Raji (cell line): ENCODE results near the gene UPB1.

Source experiments
- POLR2A ChIP-seq: IDR thresholded peaks from 2 replicates; pipeline ENCODE4 v1.6.1; 2011; ENCODE audit warnings: low read depth, low read length, control low read depth; ENCODE audit not compliant: insufficient read depth

UPB1 gene

GRCh38 chr22:24467340-24467739 is 27.8 kb upstream of the UPB1 start:
- TF ChIP-seq POLR2A, result no peak

DNA sequence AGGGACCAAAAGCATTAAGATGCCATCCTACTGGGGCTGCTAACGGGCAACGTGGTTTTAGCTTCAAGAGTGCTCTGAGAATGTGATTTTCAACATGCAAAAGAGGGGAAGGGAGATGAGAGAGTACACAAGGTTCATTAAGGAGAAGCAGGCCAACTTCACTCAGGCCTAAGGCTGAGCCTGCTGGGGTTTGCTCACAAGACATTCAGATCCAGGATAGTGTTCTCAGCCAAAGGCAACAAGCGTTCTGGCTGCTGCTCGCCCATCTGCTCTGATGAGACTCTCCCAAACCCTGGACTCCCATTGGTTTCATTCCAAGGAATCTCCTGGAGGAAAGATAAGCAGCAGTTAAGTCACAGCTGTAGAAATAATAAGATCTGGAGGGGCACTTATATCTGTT is 23.6 kb upstream of the UPB1 start:
- TF ChIP-seq POLR2A, result no peak

DNA sequence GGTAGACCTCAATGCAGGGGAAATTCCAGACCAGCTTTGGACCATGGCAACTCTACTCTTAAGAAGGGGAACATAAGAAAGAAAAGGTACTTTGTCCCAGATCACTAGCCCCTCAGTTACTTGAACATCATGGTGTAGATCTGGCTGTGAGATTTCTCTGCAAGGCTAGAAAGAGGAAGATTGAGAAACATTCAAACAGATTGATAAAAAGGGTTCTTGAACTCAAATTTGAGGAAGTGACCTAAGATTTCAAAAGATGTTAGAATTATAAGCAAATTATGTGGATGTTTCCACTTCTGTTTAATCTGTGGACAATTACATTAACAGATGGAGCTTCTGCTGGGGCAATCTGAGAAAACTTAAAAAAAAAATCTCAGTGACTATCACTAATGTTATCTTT is 21.8 kb upstream of the UPB1 start:
- no peak for TF ChIP-seq POLR2A

GRCh38 chr22:24474221-24474620 is 20.9 kb upstream of the UPB1 start:
- no peak for TF ChIP-seq POLR2A

DNA sequence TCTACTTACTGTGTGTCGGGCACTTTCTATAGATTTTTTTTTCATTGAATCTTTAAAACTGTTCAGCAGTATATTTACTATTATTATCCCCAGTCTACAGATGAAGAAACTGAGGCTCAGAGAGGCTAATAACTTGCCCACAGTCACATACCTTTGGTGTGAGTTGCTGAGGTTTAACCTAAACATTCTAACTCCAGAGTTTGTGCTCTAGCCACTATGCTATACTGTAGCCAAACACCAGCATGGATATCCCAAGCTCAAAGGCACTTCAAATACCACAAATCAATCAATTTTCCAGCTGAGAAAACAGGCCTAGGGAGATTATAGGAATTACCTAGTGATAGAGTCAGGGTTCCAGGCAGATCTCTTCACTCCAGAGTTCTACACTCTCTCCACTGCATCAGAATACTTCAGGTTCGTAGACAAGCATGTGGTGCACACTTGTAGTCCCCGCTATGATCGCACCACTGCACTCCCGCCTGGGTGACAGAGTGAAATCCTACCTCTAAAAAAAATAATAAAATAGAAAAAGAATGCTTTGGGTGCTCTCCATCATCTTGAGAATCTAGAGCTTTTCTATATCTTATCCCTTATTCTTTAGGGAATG is 20.4 kb upstream of the UPB1 start:
- TF ChIP-seq POLR2A, result no peak

GRCh38 chr22:24481641-24482040 is 13.5 kb upstream of the UPB1 start:
- TF ChIP-seq POLR2A, result no peak

DNA sequence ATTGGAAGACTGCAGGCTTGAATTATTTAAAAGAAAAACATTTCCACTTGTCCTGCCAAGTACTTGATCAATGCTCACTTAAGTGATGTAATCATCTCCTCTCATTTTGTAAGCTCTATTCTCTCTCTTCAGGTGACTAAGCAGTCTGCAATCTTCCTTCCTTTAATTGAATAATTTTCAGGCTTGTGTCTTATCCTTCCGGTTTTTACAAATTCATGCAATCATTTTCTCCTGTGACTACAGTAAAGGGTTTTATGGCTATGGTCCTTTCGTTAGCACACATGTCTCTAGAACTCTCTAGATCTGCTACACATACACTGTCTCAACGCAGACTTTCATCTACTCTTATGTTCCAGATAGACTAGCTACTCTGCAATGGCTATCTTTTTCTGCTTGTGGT is 12.6 kb upstream of the UPB1 start:
- TF ChIP-seq POLR2A, result no peak

GRCh38 chr22:24482998-24483397 is 12.1 kb upstream of the UPB1 start:
- TF ChIP-seq POLR2A, result no peak

- no peak for TF ChIP-seq POLR2A
Observed at GRCh38 chr22:24483976-24484545, 11.1 kb upstream of the UPB1 start.

- no peak for TF ChIP-seq POLR2A
Observed at GRCh38 chr22:24485170-24485569, 10.0 kb upstream of the UPB1 start.

DNA sequence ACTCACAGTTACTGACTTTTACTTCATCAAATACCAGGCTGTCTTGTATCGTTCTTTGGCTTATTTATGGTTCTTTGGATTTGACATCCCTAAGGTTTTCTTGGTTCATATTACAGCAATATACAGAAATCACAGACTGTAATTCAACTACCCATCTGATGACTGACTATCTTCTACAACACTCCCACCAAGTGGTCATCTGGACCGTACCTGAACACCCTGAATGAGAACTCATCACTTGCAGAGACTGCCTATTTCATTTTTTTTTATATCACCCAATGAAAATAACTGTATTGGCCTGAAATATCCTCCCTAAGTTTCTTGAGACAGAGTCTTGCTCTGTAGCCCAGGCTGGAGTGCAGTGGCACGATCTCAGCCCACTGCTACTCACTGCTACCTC is 9.5 kb upstream of the UPB1 start:
- no peak for TF ChIP-seq POLR2A

GRCh38 chr22:24486501-24486921 is 8.6 kb upstream of the UPB1 start:
- no peak for TF ChIP-seq POLR2A

- no peak for TF ChIP-seq POLR2A
Observed at GRCh38 chr22:24489011-24489410, 6.1 kb upstream of the UPB1 start.

- TF ChIP-seq POLR2A, result no peak
Observed at GRCh38 chr22:24492391-24492790, 2.7 kb upstream of the UPB1 start.

- no peak for TF ChIP-seq POLR2A
Observed at GRCh38 chr22:24494167-24494527, 985 bp upstream of the UPB1 start.

DNA sequence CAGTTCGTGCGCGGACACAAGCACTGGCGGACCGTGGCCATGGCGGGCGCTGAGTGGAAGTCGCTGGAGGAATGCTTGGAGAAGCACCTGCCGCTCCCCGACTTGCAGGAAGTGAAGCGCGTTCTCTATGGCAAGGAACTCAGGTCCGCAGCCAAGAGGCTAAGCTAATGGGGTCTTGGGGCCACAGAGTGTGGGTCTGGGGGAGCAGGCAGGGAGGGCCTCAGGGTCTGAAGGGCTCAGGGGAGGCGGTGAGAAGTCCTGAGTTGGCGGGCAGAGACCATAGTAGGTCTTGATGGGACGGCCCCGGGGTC is 188 bp downstream of the UPB1 start:
- TF ChIP-seq POLR2A, result no peak

- no peak for TF ChIP-seq POLR2A
Observed at GRCh38 chr22:24496234-24496633, 1.1 kb downstream of the UPB1 start.
